ENCODE measurements around the gene TMEM147.

DNA sequence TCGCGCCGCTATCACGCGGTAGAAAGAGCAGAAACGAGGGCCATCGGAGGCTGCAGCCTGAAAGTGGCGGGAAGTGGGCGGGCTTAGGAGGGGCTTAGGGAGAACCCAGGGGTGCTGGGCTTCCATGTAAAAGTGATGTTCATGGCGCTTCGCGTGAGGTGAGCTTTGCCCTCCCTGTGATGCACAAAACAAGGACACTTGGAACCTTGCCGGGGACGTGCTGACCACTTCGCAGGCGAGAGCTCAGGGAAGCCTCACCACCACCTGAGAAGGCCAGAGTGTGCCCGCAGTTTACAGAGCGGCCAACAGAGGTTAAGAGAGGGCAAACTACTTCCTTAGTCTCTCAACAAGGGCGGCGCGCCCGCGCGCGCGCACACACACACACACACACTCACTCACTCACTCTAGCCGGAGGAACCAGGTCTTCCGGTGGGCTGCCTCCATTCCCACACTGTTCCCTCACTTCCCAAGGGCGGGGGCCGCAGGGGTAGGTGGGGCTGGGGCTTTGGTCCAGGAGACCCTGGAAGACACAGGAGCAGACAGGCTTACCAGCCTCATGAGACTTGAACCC lies 11.5 kb upstream of the TMEM147 start:
- no peak for TF ChIP-seq EZH2 (IDR thresholded peaks at IDR 0.05; ENCODE audit: borderline replicate concordance, low read depth, low read length, severe bottlenecking)
- TF ChIP-seq, protein P1, sequence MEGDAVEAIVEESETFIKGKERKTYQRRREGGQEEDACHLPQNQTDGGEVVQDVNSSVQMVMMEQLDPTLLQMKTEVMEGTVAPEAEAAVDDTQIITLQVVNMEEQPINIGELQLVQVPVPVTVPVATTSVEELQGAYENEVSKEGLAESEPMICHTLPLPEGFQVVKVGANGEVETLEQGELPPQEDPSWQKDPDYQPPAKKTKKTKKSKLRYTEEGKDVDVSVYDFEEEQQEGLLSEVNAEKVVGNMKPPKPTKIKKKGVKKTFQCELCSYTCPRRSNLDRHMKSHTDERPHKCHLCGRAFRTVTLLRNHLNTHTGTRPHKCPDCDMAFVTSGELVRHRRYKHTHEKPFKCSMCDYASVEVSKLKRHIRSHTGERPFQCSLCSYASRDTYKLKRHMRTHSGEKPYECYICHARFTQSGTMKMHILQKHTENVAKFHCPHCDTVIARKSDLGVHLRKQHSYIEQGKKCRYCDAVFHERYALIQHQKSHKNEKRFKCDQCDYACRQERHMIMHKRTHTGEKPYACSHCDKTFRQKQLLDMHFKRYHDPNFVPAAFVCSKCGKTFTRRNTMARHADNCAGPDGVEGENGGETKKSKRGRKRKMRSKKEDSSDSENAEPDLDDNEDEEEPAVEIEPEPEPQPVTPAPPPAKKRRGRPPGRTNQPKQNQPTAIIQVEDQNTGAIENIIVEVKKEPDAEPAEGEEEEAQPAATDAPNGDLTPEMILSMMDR (IDR thresholded peaks at IDR 0.05; ENCODE audit: borderline replicate concordance, extremely low read depth, low read length, poor library complexity, severe bottlenecking): no peak

All from DND-41 (cell line).